ENCODE results near the gene CSRNP3. TPM values are rescaled to one million over a fixed set of nuclear protein-coding genes. Genes with fewer than 3 reads are reported as not detected.

CSRNP3 gene
- total and polyA plus RNA-seq, 10 donors: 0.30 to 7.4 (median 3.4) TPM

- Histone ChIP-seq H3K27ac (no peak overlapping the region), H3K4me3 (no peak overlapping the region), H3K4me1 (no peaks in the 10 kb centered on the region), H3K9me3 (no peaks in the 10 kb centered on the region), H3K27me3 (replicated peaks in 1 of 7) (no peaks in the 10 kb centered on the region), H3K36me3 (no peaks in the 10 kb centered on the region)
- intact Hi-C loops (cut with DNase I; ENCODE audit: low total_unique reads): no loop called here
- WGBS, 5 donors: 77 to 96% (median 82%) methylated on average over 3 of the region's 3 CpGs
- no peak for TF ChIP-seq CTCF (IDR thresholded peaks at IDR 0.05 in 8 of 11, conservative IDR thresholded peaks at IDR 0.05 in 3 of 11)
- TF ChIP-seq POLR2AphosphoS5 (IDR thresholded peaks at IDR 0.05): no peak
- TF ChIP-seq POLR2A (IDR thresholded peaks at IDR 0.05): no peak
- DNase-seq: no peak
Observed at GRCh38 chr2:165627470-165627869, 158.0 kb downstream of the CSRNP3 start.

GRCh38 chr2:165629776-165630175 lies 160.3 kb downstream of the CSRNP3 start:
- no peak for TF ChIP-seq POLR2AphosphoS5 (IDR thresholded peaks at IDR 0.05)
- TF ChIP-seq CTCF (IDR thresholded peaks at IDR 0.05 in 8 of 11, conservative IDR thresholded peaks at IDR 0.05 in 3 of 11): no peak
- no peak for TF ChIP-seq POLR2A (IDR thresholded peaks at IDR 0.05)
- 64 to 83% (median 74%) methylated on average over 2 of the region's 2 CpGs for WGBS, 5 donors

GRCh38 chr2:165630236-165630635 lies 160.7 kb downstream of the CSRNP3 start:
- H3K27me3 ChIP-seq (replicated peaks in 1 of 7): no peaks in the 10 kb centered on the region
- TF ChIP-seq CTCF (IDR thresholded peaks at IDR 0.05 in 8 of 11, conservative IDR thresholded peaks at IDR 0.05 in 3 of 11) (no peak), POLR2A (IDR thresholded peaks at IDR 0.05) (no peak), POLR2AphosphoS5 (IDR thresholded peaks at IDR 0.05) (no peak)
- DNase-seq: no peak
- H3K27ac ChIP-seq: no peak overlapping the region
- no peaks in the 10 kb centered on the region for H3K9me3 ChIP-seq
- H3K36me3 ChIP-seq: no peaks in the 10 kb centered on the region
- intact Hi-C loops (cut with DNase I; ENCODE audit: low total_unique reads): no loop called here
- no peaks in the 10 kb centered on the region for H3K4me1 ChIP-seq
- H3K4me3 ChIP-seq: no peak overlapping the region
- 61 to 70% (median 62%) methylated on average over 3 of the region's 3 CpGs for WGBS, 5 donors

More at GRCh38 chr2:165629776-165630175, 160.3 kb downstream of the CSRNP3 start:
- H3K4me3 ChIP-seq: no peak overlapping the region
- no peaks in the 10 kb centered on the region for H3K36me3 ChIP-seq
- H3K27ac ChIP-seq: no peak overlapping the region
- no peaks in the 10 kb centered on the region for H3K27me3 ChIP-seq (replicated peaks in 1 of 7)
- H3K9me3 ChIP-seq: no peaks in the 10 kb centered on the region
- DNase-seq: no peak
- H3K4me1 ChIP-seq: no peaks in the 10 kb centered on the region
- intact Hi-C loops (cut with DNase I; ENCODE audit: low total_unique reads): no loop called here

GRCh38 chr2:165631089-165631488 lies 161.6 kb downstream of the CSRNP3 start:
- no peak overlapping the region for H3K4me3 ChIP-seq
- 68 to 87% (median 79%) methylated on average over 4 of the region's 4 CpGs for WGBS, 5 donors
- TF ChIP-seq POLR2A (IDR thresholded peaks at IDR 0.05) (no peak), POLR2AphosphoS5 (IDR thresholded peaks at IDR 0.05) (no peak), CTCF (IDR thresholded peaks at IDR 0.05 in 8 of 11, conservative IDR thresholded peaks at IDR 0.05 in 3 of 11) (no peak)
- no peaks in the 10 kb centered on the region for H3K27me3 ChIP-seq (replicated peaks in 1 of 7)
- H3K4me1 ChIP-seq: no peaks in the 10 kb centered on the region
- DNase-seq: no peak
- H3K9me3 ChIP-seq: no peaks in the 10 kb centered on the region
- intact Hi-C loops (cut with DNase I; ENCODE audit: low total_unique reads): no loop called here
- H3K36me3 ChIP-seq: no peaks in the 10 kb centered on the region
- H3K27ac ChIP-seq: no peak overlapping the region

Measured in spleen (tissue), 11 donors.